COLO668 (cell line): ENCODE results near the gene GRIK2.

ENCODE experiments used
- DNase-seq: peaks from one replicate; lab custom pipeline; 2025; ENCODE audit not compliant: unreplicated experiment; lab: John Stamatoyannopoulos, UW

Gene GRIK2

DNA sequence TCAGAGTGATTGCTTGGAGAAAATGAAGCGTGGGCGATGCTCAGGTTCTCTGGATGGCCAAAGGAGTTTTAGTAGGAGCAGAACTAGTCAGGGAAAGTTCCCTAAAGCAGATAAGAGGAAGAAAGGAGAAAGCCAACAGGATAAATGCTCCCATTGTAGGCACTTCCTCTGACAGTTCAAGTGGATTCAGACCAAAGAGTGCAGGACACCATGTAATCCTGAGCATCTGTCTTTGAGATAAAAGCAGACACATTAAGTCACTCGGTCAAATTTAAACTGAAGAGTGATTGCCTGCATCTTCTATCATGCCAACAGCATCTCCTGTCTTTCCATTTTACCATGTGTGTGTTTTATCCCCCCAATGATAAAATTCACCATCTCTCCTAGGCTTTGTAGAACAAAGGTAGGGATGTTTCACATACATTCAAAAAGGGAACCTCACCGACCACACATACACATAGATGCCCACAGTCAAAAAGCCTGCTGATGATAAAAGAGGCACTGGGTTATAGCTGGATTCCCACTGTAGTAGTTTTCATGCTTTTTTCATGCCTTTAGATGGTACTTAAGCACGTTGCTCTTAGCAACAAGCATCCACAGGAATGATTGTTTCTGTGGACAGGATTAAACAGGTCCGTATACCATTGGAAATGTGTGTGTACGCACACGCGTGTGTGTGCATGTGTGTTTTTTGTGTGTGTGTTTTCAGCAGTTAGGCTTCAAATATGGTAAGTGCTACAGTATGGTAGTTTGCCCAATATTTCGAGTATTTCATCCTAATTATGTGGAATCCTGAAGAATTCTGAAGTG is 7.0 kb downstream of the GRIK2 start:
- DNase-seq: no peak

DNA sequence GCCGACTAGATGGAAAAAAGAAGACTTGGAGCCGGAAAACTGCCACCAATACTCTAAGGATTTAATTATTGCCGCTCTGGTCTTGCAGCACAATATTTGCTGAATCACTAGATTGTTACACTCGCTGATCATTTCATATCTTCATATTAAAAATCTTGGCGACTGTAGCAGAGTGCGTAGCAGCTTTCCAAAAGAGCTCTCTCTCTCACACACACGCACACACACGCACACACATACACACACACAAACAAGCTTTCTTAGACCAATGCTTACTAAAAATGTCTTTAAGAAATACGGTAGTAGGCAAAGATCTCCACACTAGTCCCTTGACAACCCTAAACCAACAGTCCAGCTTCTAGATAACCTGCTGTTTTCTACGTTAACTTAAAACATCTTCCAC is 7.7 kb downstream of the GRIK2 start:
- DNase-seq: no peak

DNA sequence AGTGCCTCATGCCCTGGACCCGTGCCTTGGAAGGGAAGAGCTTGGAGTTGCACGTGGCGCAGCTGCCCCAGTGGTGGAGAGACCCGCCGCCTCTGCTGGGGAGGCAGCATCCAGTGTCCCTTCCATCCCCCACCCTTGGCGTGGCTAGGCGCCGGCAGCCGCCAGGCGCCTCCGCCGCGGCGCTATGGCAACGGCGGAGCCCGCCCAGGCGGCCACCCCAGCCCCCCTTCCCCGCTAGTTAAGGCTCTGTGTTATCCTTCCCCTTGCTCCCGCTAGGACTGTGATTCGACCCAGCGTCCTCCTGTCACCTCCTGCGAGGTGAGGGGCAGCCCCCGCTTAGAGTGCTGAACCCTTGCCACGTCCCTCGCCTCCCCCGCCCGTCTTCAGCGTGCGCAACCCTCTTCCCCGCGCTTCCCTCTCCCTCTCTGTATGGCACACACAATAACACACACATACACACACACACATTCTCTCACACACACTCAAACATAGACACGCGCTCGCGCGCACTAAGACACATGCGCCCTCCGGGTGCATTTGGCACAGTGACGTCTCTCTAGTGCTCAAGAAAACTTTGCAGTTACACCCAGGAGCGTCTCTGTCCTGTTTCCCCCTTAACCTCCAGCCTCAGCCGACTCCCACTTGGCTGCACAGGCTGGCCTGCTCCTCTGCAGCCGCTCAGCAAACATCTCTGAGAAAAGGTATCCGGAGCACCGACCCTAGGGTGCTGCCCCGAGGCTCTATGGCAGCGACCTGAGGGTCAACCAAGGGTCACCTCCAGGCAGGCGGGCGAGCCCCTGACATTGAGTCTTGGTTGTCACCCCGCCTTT is 8.5 kb downstream of the GRIK2 start:
- peak; percentile 65 for DNase-seq

DNA sequence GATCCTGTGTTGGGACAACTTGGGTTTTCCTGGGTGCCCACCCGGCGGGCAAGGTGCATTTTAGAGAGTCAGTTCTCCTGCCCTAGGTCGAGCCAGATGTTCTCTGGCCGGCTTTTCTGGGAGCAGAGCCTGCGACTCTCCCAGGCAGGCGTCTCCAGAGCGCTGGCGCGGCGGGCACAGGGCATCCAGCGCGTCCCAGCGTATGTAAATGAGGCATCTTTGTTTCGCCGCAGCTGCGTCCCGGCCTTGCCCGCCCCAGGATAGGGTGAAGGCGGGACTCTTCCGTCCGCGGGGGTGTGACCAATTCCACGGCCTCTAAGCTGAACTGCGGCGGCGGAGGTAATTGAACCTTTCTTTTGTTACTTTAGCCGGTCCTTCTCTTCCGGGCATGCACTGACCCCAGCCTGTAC is 9.1 kb downstream of the GRIK2 start:
- DNase-seq: peak; percentile 74

DNA sequence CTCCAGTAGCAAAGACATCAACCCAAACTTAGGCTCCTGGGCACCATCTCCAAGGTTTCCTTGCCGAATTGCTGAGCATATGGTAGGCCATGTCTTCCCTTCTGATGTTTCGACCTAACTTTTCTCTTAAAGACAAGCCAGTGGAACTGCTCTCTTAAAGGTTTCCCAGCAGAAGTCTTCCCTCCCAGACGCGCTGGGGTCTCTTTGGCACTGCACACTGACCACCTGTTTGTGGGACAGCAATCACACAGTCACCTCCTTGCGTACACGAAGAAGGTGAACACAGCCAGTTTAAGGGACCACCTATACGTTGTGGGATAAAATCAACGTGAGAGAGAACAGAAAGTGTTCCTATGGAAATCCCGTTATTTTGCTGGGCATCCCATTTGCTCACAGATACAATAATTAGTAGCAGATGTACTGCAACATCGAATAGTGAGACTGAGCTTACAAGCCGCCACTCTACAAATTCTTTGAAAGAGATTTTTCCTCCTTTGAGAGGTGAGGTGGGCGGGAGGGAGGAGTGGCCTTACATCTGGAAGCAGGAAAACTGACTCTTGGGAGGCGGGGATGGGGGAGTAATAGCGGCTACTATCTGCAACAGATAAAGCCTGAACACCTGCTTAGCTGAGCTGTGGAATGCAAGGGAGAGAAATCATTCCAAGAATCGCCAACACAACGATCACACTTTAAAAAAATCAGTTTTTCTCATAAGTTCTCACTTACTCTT is 9.9 kb downstream of the GRIK2 start:
- no peak for DNase-seq

DNA sequence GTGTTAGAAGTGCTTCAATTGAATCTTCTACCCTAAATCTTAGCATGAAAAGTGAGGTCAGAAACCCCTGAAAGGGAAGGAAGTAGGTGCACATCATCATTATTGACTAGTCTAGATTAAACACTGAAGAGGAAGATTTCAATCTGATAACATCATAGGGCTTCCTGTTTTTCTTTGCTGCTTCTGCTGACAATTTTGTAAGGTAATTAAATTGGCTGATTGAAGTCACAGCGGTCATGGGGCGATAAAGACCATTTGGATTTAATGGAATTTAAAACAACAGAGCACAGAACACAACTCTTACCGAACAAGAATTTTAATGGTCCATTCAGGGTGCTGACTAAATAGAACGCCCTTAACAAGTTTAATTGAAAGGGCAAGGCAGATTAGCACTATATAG is 11.3 kb downstream of the GRIK2 start:
- DNase-seq: no peak

DNA sequence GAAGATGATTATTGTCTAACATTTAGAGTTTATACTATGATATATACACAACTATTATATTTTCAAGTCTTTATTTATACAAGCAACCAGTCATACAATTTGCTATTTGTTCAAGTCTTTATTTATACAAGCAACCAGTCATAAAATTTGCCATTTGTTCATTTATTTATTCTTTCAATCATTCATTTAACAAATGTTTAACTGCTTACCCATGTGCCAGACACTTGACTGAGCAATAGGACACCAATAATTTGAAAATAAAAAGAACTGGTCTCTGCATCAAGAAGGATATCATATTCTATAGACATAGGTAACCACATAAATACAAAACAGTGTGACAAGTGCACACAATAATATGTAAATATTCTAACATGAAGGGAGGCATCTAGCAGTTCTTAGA is 20.3 kb downstream of the GRIK2 start:
- no peak for DNase-seq

DNA sequence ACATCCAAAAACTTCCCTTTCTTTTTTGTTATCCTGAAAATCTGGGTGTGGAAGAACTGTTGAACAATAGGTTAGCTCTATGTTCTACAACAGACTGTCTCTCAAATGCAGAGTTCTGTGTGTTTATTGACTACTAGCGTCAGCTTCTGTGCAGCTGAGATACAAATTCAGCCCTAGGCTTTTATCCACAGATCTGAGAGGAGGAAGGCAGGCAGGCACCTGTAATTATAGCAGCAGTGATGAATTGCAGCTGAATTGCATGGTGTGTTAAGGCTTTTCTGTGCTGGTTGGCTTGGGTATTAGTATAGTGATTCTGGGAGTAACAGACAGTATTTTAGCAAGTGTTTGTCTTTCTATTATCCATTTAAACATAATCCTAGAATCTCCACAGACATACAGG is 24.4 kb downstream of the GRIK2 start:
- no peak for DNase-seq

DNA sequence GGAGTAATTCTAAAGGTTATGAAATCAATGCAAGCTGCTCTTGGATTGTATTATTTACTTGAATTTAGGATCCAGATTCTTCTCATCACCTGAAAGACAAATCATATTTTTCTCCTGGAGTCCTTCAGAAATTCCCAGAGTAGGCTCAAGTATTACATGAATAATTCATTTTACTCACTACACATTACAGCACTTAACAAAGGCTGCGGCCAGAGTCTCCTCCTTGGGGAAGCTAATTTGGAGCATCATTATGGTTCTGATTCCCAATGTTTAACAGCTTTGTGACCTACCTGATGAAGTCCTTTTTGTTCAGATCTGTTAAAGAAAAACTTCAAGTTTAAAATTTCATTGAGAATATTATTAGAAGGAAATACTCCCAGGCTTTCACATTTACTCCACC is 28.7 kb downstream of the GRIK2 start:
- DNase-seq: no peak

DNA sequence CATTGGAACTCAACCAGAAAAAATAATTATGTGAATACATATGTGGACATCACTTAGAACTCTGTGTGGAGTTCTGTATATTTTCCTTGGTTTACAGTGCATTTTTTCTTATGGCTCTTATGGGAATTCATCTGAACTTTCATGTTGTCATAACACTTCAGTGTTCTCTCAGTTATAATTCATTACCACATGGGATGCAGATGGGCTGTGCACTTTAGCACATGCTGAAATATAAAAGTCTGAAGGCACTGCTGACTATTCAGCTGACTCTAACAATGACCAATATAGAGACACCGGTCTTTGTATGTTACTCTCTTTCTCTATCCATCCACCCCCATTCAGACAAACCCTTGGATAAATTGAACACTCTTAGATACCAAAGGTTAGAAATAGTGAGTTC is 29.3 kb downstream of the GRIK2 start:
- no peak for DNase-seq

DNA sequence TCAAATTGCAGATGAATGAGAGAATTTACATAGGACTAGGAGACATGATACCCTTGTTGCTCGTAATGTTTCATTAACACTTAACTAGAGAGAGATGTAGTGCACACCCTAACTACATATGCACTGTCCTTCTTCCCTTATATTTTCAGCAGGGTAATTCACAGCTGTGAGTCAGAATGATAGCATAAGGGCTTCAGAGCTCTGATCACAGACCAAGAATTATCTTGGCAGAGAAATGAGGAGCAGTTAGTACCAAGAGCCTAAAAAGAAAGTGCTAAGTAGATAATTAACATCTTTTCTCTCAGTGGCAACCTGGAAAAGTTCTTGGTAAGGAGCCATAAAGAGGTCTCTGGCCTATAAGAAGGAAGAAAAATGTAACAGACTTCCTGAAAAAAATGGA is 35.8 kb downstream of the GRIK2 start:
- DNase-seq: no peak

DNA sequence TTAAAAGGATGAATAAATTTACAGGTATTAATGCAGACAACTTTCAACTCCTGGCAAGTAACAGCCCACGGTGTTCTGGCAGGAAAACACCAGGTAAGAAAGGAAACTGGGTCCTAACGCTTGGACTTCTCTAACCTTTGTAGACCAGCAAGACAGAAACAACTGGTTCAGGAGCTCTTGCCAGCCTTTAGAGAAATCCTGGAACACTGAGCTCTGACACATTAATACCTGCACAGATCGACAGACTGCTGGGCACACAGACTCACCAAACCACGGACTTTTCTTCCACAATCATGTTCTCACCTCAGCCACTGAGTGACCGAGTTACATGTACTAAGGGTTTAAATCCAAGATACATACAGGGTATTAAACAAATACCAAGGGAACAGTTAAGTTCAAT is 36.3 kb downstream of the GRIK2 start:
- no peak for DNase-seq

DNA sequence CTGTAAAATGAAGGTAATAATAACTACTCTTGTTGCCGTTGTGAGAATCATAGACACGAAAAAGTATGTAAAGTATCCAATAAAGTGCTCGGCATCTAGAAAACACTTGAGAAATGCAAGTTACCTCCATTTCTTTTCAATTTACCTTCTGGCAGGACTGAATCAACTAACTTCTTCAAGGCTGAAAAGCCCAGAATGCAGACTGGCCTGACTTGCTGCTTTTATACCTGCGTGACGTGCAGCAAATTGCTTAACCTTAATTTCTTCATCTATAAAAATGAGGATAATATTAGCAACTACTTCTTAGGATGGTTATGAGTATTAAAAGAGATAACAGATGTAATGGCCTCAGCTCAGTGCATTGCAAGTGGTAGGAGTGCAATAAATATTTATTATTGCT is 39.6 kb downstream of the GRIK2 start:
- DNase-seq: no peak

DNA sequence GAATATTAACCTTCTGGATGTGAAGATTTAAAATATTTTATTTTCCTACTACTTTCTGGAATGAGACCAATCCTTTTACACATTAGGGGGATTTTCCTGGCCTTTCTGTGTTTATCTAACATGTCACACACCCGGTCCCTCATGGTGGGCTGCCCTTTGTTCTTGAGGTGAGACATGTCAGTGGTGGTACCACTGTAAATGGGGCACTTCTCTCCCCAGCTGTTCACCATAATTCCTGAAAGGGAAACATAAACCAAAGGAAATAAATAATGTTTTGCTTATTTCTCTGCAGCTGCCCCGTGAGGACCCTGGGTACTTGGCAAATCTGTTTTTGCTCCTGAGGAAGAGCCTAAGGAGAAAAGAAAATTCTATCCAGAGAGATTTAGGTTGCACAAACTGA is 41.1 kb downstream of the GRIK2 start:
- DNase-seq: no peak

DNA sequence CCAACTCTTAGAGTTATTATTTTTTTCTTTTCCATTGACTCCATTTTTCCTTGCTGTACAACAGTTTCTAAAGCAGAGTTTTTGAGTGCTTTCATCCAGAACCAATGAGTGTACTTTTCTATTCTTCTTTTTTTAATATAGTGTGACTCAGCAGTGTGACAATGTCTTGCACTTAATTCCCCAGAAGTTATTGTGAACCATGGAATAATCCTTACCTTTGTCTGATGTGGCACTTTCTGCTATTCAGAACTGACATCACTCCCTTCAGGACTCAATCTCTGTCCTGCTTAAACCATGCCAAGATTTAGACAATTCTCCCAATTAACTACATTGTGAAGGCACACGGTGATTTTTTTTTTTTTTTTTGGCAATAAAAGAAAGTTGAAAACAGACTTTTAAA is 41.5 kb downstream of the GRIK2 start:
- no peak for DNase-seq

DNA sequence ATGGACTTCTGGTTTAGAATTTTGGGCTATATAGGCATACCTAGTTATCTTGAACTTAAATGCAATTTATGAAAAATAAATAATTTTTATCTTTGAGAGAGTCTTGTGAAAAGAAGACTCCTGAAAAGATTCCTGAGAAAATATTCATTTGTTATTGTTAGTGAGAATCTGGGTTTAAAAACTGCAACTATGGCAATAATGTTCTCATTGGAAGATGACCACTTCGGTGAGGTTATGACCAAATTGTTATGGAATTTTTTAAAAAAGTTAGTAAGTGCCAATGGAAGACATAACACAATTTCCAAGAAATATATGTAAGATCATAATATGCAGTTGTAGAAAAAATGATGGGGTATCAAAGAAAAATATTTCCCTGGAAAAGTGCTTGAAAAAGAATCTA is 46.3 kb downstream of the GRIK2 start:
- DNase-seq: no peak

DNA sequence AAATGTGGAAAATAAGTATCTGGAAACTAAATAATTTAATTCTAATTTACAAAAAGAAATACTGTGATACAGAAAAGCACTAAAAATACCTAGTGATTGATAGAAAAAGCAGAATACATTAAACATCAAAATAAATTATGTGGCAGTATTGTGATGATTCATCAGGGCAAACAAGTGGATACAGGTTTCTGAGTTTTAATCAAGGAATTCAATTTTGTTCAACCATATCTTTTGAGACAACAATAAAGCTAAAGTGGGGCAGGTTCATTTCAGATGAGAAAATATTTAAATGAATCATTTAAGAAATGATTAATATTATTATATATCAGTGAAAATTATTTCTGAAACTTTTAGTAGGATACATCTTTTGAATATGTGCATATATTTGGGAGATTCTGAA is 49.8 kb downstream of the GRIK2 start:
- DNase-seq: no peak

DNA sequence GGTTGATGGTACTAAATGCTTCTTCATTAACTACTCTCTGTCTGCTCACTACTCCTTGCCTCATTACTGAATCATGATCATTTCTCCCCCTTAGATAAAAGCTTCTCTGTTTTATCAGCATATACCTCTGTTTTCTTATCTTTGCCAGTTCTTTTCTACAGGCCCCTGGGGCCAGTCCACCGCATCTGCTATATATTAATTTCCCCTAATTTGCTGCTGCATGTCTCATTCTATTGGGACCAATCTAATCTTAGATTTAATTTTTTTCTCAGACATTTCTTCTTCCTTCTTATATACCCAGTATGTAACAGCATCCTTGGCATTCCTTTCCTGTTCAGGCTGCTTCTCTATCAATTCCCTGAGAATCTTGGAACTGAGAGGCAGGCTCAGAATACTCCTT is 51.2 kb downstream of the GRIK2 start:
- DNase-seq: no peak

DNA sequence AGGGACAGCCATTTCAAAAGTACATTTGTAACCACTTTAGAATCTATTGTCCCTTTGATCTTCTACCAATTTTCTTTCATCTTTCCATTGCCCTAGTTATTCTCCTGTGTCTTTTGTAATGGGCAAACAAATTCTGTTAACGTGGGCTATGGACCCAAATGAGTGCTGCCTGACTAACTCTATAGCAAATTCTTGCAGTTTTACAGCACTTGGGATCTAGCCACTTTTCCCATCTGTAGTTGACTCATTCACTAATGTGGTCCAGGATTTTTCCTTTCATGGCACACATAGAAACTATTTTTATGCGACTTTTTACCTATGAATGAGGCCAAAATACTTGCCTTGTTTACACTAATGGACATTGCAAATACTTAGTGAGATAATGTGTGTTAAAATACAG is 52.0 kb downstream of the GRIK2 start:
- no peak for DNase-seq

DNA sequence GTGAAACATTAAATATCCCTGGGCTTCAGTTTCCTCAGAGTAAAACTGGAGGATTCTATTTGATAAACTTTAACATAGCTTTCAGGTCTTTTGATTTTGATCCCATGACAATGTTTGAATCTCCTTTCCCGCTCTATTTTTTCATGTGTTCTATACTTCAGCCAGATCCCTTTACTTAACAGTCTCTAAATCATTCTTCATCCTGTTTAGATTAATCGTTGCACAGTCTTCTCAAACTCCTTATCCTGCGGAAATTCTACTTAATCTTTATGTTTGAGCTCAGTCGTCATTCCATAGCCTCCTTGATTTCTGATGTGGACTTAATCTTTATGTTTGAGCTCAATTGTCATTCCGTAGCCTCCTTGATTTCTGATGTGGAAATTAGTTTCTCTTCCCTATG is 57.4 kb downstream of the GRIK2 start:
- no peak for DNase-seq

DNA sequence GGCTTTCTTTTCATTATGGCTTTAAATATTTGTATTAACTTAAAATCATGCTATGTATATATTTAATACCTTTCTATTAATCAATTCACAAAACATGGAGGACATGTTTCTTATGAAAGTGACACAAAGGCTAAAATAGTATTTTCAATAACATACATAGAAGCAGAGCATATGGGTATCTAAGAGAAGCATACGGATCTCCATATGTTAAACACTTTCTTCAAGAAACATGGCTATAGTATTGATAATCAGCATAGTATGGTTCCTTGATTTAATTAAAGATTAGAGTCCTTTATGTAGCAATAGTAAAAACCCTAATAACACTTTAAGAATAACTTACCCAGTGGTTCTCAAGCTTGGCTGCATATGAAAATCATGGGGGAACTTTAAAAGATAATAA is 58.5 kb downstream of the GRIK2 start:
- DNase-seq: no peak

DNA sequence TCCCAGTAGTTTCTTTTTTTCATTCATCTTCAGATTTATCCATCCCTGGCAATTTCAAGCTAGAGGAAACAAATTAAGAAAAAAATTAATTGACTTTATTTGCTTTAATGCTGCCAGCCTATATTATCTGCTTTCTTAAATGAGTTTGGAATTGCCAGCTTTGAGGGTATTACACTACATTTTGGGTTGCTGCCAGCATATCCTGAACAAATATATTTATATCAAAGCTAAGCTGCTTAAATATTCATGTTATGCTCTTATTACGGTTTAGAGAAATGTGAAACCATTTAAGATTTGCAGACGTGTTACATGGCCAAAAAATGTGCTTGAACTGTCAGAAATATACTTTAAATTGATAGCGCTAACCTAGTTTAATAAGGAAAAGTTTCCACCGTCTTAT is 59.7 kb downstream of the GRIK2 start:
- no peak for DNase-seq
